Keratinocyte (primary cell): ENCODE measurements around the gene LCE2B.

Experiments
- EZH2 ChIP-seq: IDR thresholded peaks from one replicate; pipeline ENCODE4 v1.6.1; 2012; ENCODE audit warnings: inconsistent platforms, mild to moderate bottlenecking, low read length, moderate library complexity
- TF ChIP-seq, protein P1 (sequence below), 3 experiments: IDR thresholded peaks in 1 of 3; conservative IDR thresholded peaks in 1 of 3; optimal IDR thresholded peaks in 1 of 3; 2 replicates in 2 of 3; 3 replicates in 1 of 3; pipeline versions ENCODE3 to v1.5.1; 2011; ENCODE audit warnings: low read length in 3 of 3, mild to moderate bottlenecking in 3 of 3, moderate library complexity in 2 of 3, control low read depth in 1 of 3, inconsistent platforms in 1 of 3; ENCODE audit not compliant: insufficient read depth in 2 of 3; ENCODE audit errors: extremely low read depth in 1 of 3

DNA sequence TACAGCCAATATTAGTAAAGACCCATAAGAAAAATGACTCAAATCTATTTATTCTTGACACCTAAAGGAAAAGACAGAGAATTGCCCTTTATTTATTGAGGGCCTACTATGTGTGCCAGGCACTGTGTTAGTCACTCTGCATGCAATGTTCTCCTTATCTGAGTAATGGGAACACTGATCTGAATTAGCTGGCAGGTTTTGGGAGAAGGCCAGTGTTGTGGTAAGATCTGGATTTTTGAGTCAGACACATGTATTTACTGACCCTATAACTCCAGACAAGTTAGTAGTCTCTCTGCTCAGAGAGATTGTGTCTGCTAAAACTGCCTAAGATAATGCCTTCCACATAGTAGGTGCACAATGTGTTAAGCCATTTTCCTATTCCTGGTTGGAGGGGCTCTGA is 39.3 kb downstream of the LCE2B start:
- TF ChIP-seq, protein P1, sequence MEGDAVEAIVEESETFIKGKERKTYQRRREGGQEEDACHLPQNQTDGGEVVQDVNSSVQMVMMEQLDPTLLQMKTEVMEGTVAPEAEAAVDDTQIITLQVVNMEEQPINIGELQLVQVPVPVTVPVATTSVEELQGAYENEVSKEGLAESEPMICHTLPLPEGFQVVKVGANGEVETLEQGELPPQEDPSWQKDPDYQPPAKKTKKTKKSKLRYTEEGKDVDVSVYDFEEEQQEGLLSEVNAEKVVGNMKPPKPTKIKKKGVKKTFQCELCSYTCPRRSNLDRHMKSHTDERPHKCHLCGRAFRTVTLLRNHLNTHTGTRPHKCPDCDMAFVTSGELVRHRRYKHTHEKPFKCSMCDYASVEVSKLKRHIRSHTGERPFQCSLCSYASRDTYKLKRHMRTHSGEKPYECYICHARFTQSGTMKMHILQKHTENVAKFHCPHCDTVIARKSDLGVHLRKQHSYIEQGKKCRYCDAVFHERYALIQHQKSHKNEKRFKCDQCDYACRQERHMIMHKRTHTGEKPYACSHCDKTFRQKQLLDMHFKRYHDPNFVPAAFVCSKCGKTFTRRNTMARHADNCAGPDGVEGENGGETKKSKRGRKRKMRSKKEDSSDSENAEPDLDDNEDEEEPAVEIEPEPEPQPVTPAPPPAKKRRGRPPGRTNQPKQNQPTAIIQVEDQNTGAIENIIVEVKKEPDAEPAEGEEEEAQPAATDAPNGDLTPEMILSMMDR (optimal IDR thresholded peaks at IDR 0.05 in 1 of 3, IDR thresholded peaks at IDR 0.05 in 1 of 3, conservative IDR thresholded peaks at IDR 0.05 in 1 of 3; ENCODE audit: extremely low read depth in 1 of 3, insufficient read depth in 2 of 3, low read length in 3 of 3), result no peak
- no peak for TF ChIP-seq EZH2
